Breast epithelium (tissue), 3 donors: Measurements from ENCODE around the gene ALK.

Experiments
- POLR2A ChIP-seq: fragments of 450-650 bp; IDR thresholded peaks from one replicate; pipeline ENCODE4 v1.6.1; 2016; ENCODE audit warnings: antibody characterized with exemption, mild to moderate bottlenecking, moderate library complexity
- POLR2AphosphoS5 ChIP-seq, 3 donors: sonication (generic); formaldehyde crosslinking; IDR thresholded peaks; one replicate each; pipeline ENCODE4 v1.6.1; 2017; ENCODE audit warnings: antibody characterized with exemption in 3 of 3
- TF ChIP-seq, protein P1 (sequence below), 3 donors: fragments of 450-650 bp; IDR thresholded peaks; one replicate each; pipeline ENCODE4 v1.5.1; 2016 to 2017; ENCODE audit warnings: antibody characterized with exemption in 3 of 3, mild to moderate bottlenecking in 3 of 3, moderate library complexity in 3 of 3

GRCh38 chr2:29920130-29920577 lies 1.2 kb downstream of the ALK start:
- TF ChIP-seq POLR2A (no peak), POLR2AphosphoS5 (IDR thresholded peaks at IDR 0.05) (no peak)
- TF ChIP-seq, protein P1, sequence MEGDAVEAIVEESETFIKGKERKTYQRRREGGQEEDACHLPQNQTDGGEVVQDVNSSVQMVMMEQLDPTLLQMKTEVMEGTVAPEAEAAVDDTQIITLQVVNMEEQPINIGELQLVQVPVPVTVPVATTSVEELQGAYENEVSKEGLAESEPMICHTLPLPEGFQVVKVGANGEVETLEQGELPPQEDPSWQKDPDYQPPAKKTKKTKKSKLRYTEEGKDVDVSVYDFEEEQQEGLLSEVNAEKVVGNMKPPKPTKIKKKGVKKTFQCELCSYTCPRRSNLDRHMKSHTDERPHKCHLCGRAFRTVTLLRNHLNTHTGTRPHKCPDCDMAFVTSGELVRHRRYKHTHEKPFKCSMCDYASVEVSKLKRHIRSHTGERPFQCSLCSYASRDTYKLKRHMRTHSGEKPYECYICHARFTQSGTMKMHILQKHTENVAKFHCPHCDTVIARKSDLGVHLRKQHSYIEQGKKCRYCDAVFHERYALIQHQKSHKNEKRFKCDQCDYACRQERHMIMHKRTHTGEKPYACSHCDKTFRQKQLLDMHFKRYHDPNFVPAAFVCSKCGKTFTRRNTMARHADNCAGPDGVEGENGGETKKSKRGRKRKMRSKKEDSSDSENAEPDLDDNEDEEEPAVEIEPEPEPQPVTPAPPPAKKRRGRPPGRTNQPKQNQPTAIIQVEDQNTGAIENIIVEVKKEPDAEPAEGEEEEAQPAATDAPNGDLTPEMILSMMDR (IDR thresholded peaks at IDR 0.05): no peak
